Measurements from ENCODE around the gene SNX27.
"Not testable (repeated sequence)": the region's sequence is repeated elsewhere in the genome, so short reads cannot be mapped to it uniquely, and the experiment has no call there.

The SNX27 gene

GRCh38 chr1:151604291-151604690 is 7.6 kb upstream of the SNX27 start:
- DNase-seq: no peak

GRCh38 chr1:151606384-151606783 is 5.5 kb upstream of the SNX27 start:
- DNase-seq: no peak

- no peak for DNase-seq
Observed at GRCh38 chr1:151606857-151607256, 5.0 kb upstream of the SNX27 start.

- DNase-seq: no peak
Observed at GRCh38 chr1:151610142-151610541, 1.7 kb upstream of the SNX27 start.

- no peak for DNase-seq
Observed at GRCh38 chr1:151611288-151611790, 511 bp upstream of the SNX27 start.

GRCh38 chr1:151612501-151613281 is 841 bp downstream of the SNX27 start:
- DNase-seq: no peak

- DNase-seq: peak; percentile 28
Observed at GRCh38 chr1:151613282-151613780, 1.5 kb downstream of the SNX27 start.

GRCh38 chr1:151615711-151616504 is 4.1 kb downstream of the SNX27 start:
- no peak for DNase-seq

GRCh38 chr1:151616505-151616849 is 4.6 kb downstream of the SNX27 start:
- no peak for DNase-seq

GRCh38 chr1:151618003-151618402 is 6.2 kb downstream of the SNX27 start:
- DNase-seq: no peak

GRCh38 chr1:151618470-151618869 is 6.6 kb downstream of the SNX27 start:
- DNase-seq: no peak

GRCh38 chr1:151618996-151619395 is 7.1 kb downstream of the SNX27 start:
- DNase-seq: not testable (repeated sequence)

GRCh38 chr1:151619489-151620093 is 7.7 kb downstream of the SNX27 start:
- DNase-seq: no peak

GRCh38 chr1:151620286-151620685 is 8.4 kb downstream of the SNX27 start:
- no peak for DNase-seq

- DNase-seq: no peak
Observed at GRCh38 chr1:151621351-151621750, 9.5 kb downstream of the SNX27 start.

- no peak for DNase-seq
Observed at GRCh38 chr1:151624783-151625182, 12.9 kb downstream of the SNX27 start.

GRCh38 chr1:151626740-151627334 is 15.0 kb downstream of the SNX27 start:
- no peak for DNase-seq

GRCh38 chr1:151629278-151629677 is 17.4 kb downstream of the SNX27 start:
- no peak for DNase-seq

GRCh38 chr1:151635479-151636072 is 23.7 kb downstream of the SNX27 start:
- DNase-seq: no peak

- no peak for DNase-seq
Observed at GRCh38 chr1:151638074-151638775, 26.4 kb downstream of the SNX27 start.

- no peak for DNase-seq
Observed at GRCh38 chr1:151638812-151639211, 27.0 kb downstream of the SNX27 start.

- DNase-seq: no peak
Observed at GRCh38 chr1:151639466-151639865, 27.6 kb downstream of the SNX27 start.

All from NCI-H2227 treated with DMSO at 0.1 percent for 48 hours (cell line).